ENCODE data around the gene GABRG3. TPM values are rescaled to one million over a fixed set of nuclear protein-coding genes. Genes with fewer than 3 reads are reported as not detected.

The GABRG3 gene
- total and polyA plus RNA-seq, 4 donors: 0.02 to 0.19 TPM; not detected in 2

DNA sequence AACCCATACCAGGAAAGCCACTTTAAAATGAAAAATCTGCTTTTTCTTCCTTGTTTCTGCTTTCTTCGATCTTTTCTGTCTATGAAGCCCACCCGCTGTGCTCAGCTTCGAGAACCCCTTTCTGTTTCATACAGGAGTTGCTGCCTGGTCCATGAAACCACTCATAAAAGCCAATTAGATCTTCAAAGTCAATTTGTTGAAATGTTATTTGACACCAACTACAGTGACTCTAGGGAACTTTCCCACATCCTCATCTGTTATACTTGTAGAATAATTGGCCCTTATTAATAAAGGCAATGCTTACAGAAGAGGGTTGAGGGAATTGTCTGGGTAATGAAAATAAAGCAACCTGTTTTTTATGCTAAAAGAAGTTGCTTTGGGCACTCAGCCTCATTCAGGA is 604.5 kb downstream of the GABRG3 start:
- TF ChIP-seq HNF4G (IDR thresholded peaks at IDR 0.05) (no peak), HNF4A (conservative IDR thresholded peaks at IDR 0.05) (no peak), JUND (IDR thresholded peaks at IDR 0.05) (no peak)
- Histone ChIP-seq H3K4me3 (ENCODE audit: low read depth in 1 of 3, low read length in 3 of 3) (no peak overlapping the region), H3K27me3 (ENCODE audit: control insufficient read depth in 4 of 4, insufficient read depth in 4 of 4, low read length in 3 of 4) (peaks cover 0 to 4% (median 0%) of the 10 kb centered on the region in 4 donors), H3K4me1 (ENCODE audit: control insufficient read depth in 4 of 4, insufficient read depth in 4 of 4, low read length in 3 of 4) (no peaks in the 10 kb centered on the region), H3K27ac (ENCODE audit: low read depth in 1 of 2, low read length in 2 of 2) (no peak overlapping the region), H3K9ac (ENCODE audit: low read depth in 1 of 2, low read length in 2 of 2) (no peak overlapping the region), H3K9me3 (ENCODE audit: control insufficient read depth in 4 of 4, low read length in 3 of 4) (no peaks in the 10 kb centered on the region), H3K36me3 (ENCODE audit: control insufficient read depth in 4 of 4, insufficient read depth in 3 of 4, low read depth in 1 of 4, low read length in 3 of 4) (no peaks in the 10 kb centered on the region)
- DNase-seq (ENCODE audit: low spot score): no peak
- WGBS: 86% methylated on average over 3 of the region's 3 CpGs

DNA sequence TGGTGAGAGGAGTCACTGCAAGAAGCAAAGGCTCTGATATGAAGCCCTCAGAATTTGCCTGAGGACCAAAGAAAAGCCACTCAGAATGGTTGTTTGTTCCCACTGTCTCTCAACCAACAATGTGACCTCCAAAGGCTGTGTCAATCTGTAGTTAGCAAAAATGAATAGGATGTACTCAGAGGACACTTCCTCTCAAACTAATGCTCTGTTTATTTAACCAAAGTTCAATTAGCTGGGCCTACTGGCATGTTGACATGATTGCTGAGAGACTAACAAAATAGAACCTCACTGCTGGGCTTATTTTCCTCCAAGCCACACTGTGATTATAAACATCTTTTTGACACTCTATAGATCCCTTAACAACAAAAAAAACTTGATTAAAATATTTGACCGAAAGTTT is 605.6 kb downstream of the GABRG3 start:
- DNase-seq (ENCODE audit: low spot score): no peak
- 71% methylated on average over 1 of the region's 1 CpG for WGBS
- Histone ChIP-seq H3K4me1 (ENCODE audit: control insufficient read depth in 4 of 4, insufficient read depth in 4 of 4, low read length in 3 of 4) (no peaks in the 10 kb centered on the region), H3K4me3 (ENCODE audit: low read depth in 1 of 3, low read length in 3 of 3) (no peak overlapping the region), H3K36me3 (ENCODE audit: control insufficient read depth in 4 of 4, insufficient read depth in 3 of 4, low read depth in 1 of 4, low read length in 3 of 4) (no peaks in the 10 kb centered on the region), H3K9ac (ENCODE audit: low read depth in 1 of 2, low read length in 2 of 2) (no peak overlapping the region), H3K9me3 (ENCODE audit: control insufficient read depth in 4 of 4, low read length in 3 of 4) (no peaks in the 10 kb centered on the region), H3K27me3 (ENCODE audit: control insufficient read depth in 4 of 4, insufficient read depth in 4 of 4, low read length in 3 of 4) (peaks cover 0 to 4% (median 0%) of the 10 kb centered on the region in 4 donors), H3K27ac (ENCODE audit: low read depth in 1 of 2, low read length in 2 of 2) (no peak overlapping the region)
- TF ChIP-seq, protein P1, sequence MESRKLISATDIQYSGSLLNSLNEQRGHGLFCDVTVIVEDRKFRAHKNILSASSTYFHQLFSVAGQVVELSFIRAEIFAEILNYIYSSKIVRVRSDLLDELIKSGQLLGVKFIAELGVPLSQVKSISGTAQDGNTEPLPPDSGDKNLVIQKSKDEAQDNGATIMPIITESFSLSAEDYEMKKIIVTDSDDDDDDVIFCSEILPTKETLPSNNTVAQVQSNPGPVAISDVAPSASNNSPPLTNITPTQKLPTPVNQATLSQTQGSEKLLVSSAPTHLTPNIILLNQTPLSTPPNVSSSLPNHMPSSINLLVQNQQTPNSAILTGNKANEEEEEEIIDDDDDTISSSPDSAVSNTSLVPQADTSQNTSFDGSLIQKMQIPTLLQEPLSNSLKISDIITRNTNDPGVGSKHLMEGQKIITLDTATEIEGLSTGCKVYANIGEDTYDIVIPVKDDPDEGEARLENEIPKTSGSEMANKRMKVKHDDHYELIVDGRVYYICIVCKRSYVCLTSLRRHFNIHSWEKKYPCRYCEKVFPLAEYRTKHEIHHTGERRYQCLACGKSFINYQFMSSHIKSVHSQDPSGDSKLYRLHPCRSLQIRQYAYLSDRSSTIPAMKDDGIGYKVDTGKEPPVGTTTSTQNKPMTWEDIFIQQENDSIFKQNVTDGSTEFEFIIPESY (IDR thresholded peaks at IDR 0.05): no peak
- TF ChIP-seq NR2F2 (IDR thresholded peaks at IDR 0.05) (no peak), GABPA (IDR thresholded peaks at IDR 0.05 in 1 of 2, conservative IDR thresholded peaks at IDR 0.05 in 1 of 2) (no peak), YY1 (IDR thresholded peaks at IDR 0.05) (no peak), JUND (IDR thresholded peaks at IDR 0.05) (no peak), TAF1 (conservative IDR thresholded peaks at IDR 0.05) (no peak), RAD21 (IDR thresholded peaks at IDR 0.05) (no peak), RXRA (IDR thresholded peaks at IDR 0.05) (no peak), SP1 (IDR thresholded peaks at IDR 0.05) (no peak), EGR1 (IDR thresholded peaks at IDR 0.05; ENCODE audit: low read depth in 2 of 2) (no peak), HNF4G (IDR thresholded peaks at IDR 0.05) (no peak), FOXA1 (IDR thresholded peaks at IDR 0.05) (no peak), FOXA2 (IDR thresholded peaks at IDR 0.05) (no peak)
- TF ChIP-seq, protein P2, sequence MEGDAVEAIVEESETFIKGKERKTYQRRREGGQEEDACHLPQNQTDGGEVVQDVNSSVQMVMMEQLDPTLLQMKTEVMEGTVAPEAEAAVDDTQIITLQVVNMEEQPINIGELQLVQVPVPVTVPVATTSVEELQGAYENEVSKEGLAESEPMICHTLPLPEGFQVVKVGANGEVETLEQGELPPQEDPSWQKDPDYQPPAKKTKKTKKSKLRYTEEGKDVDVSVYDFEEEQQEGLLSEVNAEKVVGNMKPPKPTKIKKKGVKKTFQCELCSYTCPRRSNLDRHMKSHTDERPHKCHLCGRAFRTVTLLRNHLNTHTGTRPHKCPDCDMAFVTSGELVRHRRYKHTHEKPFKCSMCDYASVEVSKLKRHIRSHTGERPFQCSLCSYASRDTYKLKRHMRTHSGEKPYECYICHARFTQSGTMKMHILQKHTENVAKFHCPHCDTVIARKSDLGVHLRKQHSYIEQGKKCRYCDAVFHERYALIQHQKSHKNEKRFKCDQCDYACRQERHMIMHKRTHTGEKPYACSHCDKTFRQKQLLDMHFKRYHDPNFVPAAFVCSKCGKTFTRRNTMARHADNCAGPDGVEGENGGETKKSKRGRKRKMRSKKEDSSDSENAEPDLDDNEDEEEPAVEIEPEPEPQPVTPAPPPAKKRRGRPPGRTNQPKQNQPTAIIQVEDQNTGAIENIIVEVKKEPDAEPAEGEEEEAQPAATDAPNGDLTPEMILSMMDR (IDR thresholded peaks at IDR 0.05; ENCODE audit: low read depth, low read length, missing input control): no peak
- TF ChIP-seq, protein P3, sequence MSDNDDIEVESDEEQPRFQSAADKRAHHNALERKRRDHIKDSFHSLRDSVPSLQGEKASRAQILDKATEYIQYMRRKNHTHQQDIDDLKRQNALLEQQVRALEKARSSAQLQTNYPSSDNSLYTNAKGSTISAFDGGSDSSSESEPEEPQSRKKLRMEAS (IDR thresholded peaks at IDR 0.05): no peak
- TF ChIP-seq, protein P4, sequence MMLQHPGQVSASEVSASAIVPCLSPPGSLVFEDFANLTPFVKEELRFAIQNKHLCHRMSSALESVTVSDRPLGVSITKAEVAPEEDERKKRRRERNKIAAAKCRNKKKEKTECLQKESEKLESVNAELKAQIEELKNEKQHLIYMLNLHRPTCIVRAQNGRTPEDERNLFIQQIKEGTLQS (IDR thresholded peaks at IDR 0.05): no peak

All from liver (tissue), 9 donors.